Smooth muscle cell of the brain vasculature (primary cell): Measurements from ENCODE around the gene DPEP3.
"Not testable (repeated sequence)": the region's sequence is repeated elsewhere in the genome, so short reads cannot be mapped to it uniquely, and the experiment has no call there.

ENCODE experiments used
- DNase-seq: peaks from one replicate; pipeline ENCODE4 v3.0.0-alpha.2; 2012; ENCODE audit warnings: low read depth, low spot score

Gene DPEP3, protein sequence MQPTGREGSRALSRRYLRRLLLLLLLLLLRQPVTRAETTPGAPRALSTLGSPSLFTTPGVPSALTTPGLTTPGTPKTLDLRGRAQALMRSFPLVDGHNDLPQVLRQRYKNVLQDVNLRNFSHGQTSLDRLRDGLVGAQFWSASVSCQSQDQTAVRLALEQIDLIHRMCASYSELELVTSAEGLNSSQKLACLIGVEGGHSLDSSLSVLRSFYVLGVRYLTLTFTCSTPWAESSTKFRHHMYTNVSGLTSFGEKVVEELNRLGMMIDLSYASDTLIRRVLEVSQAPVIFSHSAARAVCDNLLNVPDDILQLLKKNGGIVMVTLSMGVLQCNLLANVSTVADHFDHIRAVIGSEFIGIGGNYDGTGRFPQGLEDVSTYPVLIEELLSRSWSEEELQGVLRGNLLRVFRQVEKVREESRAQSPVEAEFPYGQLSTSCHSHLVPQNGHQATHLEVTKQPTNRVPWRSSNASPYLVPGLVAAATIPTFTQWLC

DNA sequence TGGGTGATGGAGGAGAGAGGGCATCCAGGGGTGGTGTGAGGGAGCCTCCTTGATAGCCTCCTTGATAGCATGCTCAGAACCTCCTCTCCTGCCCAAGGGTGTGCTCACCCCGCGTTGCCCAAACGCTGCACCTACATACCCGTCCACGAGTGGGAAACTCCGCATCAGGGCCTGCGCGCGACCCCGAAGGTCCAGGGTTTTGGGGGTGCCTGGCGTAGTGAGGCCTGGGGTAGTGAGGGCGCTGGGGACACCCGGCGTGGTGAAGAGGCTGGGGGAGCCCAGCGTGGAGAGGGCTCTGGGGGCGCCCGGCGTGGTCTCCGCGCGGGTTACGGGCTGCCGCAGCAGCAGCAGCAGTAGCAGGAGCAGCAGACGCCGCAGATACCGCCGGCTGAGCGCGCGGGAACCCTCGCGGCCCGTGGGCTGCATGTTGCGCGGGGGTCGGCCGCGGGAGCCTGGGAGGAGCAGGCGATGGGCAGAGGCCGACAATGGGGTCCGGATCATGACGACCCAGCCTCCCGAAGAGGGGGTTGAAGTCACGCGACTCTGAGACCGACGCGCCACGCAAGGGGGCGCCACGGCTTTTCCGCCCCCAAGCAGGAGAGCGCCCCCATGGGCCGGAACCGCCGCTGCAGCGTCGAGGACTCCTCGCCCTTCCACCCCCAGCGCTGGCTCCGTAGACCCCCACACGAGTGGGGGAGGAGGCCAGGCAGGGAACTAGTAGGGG is at the start of gene DPEP3:
Gene DPEP3 (minus strand): TSS at position 545 of the 724 bp plus-strand sequence. CDS start 119 bp downstream, at position 426.
- DNase-seq = no peak

DNA sequence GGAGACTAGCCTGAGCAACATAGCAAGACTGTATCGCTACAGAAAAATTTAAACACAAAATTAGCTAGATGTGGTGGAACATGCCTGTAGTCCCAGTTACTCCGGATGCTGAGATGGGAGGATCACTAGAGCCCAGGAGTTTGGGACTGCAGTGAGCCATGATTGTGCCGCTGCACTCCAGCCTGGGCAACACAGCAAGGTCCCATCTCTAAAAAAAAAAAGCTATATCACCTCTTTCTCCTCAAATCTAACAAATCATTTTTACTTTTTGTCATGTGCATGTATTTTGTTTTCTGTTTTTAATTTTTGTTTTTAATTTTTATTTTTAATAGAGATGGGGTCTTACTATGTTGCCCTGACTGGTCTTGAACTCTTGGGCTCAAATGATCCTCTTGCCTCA is 48.7 kb upstream of the DPEP3 start:
- no peak for DNase-seq

DNA sequence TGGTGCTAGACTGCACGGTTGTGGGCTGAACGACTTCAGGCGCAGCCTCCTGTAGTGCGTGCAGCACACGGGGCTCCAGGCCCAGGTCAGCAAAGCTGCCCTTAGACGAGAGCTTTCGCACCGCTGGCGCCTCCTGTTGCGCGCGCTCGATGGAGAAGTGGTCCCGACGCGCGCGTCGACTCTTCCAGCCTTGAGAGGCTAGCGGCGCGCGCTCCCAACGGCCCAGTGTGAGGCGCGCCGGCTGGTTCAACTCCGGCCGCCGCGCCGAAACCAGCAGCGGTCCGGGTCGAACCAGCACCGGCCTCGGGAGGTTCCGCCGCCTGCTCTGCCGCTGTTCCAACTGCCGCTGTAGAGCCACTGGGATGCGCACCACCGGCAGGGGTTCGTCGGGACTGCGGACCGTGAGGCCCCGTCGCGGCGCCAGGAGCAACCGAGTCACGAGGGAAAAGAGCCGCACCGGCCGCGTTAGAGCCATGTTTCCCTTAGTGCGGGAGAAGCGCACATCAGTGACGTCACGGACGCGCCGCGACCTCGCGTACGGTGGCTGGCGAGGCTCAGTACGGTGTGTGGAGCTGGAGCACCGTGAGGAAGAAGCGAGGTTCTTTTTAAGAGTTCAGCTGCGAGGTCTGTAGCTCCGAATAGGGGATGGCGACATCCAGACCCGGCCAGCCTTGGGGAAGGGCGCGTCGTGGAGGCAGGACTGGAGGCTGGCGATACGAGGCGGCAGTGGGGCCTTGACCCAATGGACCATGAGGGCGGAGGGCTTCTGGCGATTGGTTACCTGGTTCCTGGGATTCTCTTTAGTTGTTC is 42.6 kb upstream of the DPEP3 start, which contains the start of the genes DDX28 and DUS2:
Gene DDX28 (minus strand): TSS at position 505 of the 810 bp plus-strand sequence. CDS start 30 bp downstream, at position 475.
Gene DUS2 (plus strand): TSS at position 557 of the 810 bp plus-strand sequence. CDS start 14,740 bp downstream, outside the sequence.
- DNase-seq = peak; percentile 86

DNA sequence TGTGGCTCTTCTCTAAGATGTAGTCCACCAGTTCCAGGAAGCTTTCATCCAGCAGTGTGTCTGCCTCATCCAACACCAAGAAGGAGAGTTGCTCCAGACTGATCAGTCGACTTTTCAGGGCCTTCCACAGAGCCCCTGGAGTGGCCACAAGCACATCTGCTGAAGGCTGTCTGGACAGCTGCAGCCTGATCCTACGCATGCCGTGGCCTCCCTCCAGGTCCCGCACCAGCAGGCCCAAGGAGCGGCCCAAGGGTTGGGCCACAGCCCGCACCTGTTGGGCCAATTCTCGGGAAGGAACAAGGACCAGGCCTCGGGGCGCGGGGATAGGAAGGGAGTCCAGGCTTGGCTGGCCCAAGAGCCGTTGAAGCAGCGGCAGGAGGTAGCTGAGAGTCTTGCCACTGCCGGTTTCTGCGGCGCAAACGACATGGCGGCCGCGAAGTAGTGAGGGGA is 42.0 kb upstream of the DPEP3 start:
- DNase-seq = no peak

DNA sequence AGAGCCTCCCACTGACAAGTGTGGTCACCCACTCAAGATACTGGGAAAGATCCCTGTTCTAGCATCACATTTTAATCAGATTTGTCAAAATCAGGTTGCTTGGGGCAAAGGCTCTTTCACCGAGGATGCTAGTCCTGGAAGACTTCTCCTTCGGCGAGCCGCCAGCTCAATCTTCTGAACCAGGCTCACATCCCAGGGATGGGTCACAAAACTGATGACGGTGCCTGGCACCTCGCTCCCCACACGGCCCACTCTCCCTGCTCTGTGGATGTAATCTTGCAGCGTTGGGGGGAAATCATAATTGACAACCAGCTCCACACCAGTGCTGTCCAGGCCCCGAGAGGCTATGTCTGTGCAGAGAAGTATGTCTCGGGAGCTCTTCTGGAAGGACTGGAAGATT is 41.2 kb upstream of the DPEP3 start:
- no peak for DNase-seq

DNA sequence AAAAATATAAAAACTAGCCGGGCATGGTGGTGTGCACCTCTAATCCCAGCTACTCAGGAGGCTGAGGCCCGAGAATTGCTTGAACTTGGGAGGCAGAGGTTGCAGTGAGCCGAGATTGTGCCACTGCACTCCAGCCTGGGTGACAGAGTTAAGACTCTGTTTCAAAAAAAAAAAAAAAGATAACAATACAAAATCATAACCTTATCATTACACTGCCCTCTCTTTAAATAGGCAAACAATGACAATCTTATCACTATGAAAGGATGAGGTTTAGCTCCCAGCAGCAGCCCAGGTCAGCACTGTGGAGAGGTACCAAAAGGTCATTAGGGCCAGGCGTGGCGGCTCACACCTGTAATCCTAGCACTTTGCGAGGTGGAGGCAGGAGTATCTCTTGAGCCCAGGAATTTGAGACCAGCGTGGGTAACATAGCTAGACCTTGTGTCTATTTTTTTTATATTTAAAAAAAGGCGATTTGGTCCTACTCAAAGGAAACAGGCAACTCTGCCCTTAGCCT is 38.9 kb upstream of the DPEP3 start:
- no peak for DNase-seq

DNA sequence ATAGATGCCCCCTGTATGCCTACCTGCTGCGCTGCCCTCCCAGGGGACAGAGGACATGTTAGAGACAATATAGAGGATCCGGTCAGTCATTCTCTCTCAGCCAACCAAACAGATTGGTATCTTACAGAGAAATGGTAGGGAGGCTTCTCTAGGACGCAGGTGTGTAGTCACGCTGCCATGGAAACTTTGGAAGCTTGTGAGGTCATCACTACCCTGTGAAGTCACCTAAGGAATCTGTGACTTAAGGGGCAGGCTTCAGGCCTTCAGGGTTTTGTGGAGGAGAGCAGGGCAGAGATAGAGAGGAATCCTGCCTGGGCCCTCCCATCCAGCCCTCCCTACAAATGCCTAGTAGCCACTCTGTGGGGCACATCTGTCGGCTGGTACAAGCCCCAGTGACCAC is 35.4 kb upstream of the DPEP3 start, which contains the start of gene DPEP2NB:
Gene DPEP2NB (minus strand): TSS at position 231 of the 400 bp plus-strand sequence. CDS start 141 bp downstream, at position 90.
- no peak for DNase-seq

DNA sequence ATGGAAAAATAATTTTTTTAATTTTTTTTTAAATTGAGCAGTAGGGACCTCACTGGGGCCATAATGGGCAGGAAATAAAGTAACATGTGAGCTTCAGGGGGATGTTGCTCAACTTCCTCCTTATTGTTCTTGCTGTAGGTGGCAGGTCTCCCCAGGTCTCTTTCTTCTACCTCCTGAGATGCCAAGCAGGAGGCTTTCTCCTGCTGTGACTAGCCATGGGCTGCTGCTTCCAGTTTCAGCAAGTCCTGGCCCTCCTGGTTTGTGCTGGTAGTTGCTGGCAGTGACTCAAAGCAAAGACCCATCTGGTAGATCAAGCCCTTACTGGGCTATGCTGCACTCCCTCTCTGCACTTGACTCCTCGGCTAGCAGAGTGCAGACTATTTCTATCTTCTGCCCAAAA is 33.1 kb upstream of the DPEP3 start:
- no peak for DNase-seq

DNA sequence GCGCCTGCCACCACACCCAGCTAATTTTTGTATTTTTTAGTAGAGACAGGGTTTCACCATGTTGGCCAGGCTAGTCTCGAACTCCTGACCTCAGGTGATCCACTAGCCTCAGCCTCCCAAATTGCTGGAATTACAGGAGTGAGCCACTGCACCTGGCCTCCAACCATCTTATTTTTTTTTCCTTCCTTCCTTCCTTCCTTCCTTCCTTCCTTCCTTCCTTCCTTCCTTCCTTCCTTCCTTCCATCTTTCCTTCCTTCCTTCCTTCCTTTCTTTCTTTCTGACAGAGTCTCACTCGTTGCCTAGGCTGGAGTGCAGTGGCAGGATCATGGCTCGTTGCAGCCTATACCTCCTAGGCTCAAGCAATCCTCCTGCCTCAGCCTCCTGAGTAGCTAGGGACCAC is 29.6 kb upstream of the DPEP3 start:
- not testable (repeated sequence) for DNase-seq

DNA sequence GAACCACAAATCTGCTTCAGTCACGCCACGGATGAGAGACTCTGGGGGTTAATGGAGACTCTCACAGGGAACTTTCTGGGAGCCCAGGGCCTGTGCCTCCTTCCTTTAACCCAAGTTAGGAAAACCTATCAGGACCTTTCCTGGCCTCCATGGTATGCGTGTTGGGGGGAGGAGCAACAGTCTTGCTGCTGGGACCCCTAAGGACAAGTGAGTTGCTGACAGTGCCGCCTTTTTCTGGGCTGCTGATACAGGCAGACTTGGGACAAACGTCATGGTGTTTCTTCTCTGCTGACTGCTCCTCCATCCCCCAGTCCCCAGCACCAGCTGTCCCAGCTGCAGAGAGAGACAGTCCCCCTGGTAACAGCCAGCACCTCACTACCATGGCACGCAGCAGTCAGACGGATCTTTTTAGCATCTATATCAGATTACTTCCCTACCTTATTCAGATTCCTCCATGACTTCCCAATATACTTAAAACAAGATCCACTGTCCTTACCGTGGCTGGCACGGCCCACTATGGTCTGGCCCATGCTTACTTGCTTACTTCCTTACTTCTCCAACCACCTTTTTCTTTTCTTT is 28.9 kb upstream of the DPEP3 start:
- no peak for DNase-seq

DNA sequence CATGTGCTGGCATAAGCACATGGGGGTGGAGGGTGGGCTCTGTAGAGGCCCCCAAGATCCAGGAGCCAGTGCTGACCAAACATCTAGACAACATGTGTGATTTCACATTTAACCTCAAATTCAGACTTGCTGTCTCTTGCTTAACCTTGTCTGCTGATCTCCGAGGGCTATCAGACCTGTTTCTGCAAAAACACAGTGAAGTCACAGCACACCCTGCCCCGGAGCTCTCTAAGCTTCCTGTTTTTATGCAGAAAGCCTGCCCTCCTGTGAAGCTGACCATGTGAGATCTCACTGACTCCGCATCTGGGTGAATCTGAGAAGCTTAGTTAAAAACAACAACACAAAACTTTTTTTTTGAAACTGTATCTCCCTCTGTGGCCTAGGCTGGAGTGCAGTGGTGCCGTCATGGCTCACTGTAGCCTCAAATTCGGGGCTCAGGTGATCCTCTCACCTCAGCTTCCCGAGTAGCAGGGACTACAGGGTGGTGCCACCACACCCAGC is 25.5 kb upstream of the DPEP3 start:
- DNase-seq = peak; percentile 29

DNA sequence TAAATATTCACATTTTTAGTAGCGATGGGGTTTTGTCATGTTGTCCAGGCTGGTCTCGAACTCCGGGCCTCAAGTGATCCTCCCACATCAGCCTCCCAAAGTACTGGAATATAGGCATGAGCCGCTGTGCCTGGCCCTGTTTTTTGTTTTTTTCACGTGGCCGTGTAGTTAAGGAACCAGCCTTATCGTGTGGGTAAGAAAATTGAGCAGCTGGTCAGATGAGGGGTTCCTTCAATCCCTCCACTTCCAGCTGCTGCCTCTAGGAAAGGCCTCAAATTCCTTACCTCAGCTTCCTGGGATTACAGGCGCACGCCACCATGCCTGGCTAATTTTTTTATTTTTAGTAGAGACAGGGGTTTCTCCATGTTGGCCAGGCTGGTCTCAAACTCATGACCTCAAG is 24.9 kb upstream of the DPEP3 start:
- no peak for DNase-seq

DNA sequence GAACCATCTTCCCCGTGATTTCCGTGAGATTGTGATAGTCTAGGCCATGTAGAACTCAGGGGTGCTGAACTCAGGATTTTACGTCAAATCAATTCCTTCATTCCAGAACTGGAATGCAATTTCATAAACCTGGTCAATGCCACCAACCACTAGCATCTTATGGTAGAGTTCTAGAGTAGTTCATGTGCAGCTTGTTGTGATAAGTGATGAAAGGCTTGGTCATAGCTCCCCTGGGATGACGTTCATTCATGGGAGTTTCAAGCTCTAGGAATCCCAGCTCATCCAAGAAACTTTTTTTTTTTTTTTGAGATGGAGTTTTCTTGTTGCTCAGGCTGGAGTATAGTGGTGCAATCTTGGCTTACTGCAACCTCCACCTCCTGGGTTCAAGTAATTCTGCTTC is 22.7 kb upstream of the DPEP3 start:
- DNase-seq = no peak

DNA sequence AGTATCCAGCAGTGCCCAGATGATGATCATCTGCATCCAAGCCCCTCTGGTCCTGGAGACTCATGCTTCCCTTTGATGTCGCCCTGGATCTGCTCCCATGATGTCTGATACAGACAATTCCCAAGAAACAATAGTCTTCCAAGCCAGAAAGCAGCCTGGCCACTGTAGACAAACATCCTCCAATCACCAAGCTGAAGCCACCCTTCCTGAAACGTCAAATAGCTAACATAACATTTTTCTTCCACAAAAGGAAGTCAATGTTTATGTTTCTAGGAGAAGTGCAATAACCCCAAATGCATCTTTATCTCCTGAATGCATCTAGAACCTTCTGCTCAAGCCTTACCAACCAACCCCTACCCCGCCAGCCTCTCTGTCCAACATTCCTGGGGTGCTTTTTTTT is 20.2 kb upstream of the DPEP3 start:
- no peak for DNase-seq

DNA sequence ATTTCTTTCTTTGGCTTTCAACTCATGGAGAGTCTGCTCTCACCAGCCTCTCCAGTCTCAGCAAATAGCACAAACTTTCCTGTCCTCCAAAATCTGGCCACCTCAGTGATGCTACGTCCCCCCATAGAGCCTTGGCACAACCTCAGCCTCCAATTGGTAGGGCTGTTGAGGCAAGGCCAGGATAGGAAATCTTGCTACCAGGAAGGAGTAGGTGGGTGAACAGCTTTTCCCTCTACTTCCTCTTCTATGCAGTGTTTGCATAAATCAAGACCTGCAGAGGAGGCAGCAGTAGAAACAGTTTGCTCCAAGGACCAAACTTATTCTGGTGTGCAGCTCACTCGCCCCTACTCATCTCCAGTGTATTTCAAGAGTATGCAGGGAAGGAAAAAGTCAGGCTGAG is 19.7 kb upstream of the DPEP3 start:
- DNase-seq = no peak

DNA sequence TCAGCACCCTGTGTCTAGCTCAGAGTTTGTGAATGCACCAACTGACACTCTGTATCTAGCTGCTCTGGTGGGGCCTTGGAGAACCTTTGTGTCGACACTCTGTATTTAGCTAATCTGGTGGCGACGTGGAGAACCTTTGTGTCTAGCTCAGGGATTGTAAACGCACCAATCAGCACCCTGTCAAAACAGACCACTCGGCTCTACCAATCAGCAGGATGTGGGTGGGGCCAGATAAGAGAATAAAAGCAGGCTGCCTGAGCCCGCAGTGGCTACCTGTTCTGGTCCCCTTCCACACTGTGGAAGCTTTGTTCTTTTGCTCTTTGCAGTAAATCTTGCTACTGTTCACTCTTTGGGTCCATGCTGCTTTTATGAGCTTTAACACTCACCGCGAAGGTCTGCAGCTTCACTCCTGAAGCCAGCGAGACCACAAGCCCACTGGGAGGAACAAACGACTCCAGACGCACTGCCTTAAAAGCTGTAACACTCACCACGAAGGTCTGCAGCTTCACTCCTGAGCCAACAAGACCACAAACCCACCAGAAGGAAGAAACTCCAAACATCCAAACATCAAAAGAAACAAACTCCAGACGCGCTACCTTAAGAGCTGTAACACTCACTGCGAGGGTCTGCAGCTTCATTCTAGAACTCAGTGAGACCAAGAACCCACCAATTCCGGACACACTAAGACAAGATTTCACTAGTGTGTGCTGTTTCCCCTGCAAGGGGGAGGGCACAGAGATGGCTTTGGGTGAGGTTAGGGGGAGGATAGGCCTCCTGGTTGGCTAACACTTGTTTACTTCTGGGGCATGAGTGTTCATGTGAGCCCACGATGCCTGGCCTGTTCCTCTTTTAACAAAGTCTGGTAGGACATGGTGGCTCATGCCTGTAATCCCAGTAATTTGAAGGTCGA is 18.7 kb upstream of the DPEP3 start, which contains the start of gene DPEP2:
Gene DPEP2 (minus strand): TSS at position 706 of the 910 bp plus-strand sequence. CDS start 6,272 bp downstream, outside the sequence.
- not testable (repeated sequence) for DNase-seq

DNA sequence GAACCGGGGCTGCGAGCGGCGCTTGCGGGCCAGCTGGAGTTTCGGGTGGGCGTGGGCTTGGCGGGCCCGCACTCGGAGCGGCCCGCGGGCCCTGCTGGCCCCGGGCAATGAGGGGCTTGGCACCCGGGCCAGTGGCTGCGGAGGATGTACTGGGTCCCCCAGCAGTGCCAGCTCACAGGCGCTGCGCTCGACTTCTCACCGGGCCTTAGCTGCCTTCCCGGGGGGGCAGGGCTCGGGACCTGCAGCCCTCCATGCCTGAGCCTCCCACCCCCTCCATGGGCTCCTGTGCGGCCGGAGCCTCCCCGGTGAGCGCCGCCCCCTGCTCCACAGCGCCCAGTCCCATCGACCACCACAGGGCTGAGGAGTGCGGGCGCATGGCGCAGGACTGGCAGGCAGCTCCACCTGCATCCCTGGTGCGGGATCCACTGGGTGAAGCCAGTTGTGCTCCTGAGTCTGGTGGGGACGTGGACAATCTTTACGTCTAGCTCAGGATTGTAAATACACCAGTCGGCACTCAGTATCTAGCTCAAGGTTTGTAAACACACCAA is 18.0 kb upstream of the DPEP3 start:
- DNase-seq = not testable (repeated sequence)

DNA sequence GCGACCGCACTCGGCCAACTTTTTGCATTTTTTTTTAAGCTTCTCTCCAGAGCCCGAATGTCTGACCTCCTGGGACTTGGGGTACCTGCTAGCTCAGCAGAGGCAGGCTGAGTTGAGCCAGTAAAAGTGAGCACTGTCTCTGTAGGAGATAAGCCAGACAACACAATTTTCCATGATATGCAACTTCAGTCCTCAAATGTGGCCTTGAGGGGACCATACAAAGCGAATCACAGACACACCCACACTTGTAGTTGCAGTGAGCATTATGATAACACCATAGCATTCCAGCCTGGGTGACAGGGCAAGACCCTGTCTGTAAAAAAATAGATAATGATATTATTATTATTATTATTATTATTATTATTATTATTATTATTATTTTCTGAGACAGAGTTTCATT is 16.4 kb upstream of the DPEP3 start:
- no peak for DNase-seq

DNA sequence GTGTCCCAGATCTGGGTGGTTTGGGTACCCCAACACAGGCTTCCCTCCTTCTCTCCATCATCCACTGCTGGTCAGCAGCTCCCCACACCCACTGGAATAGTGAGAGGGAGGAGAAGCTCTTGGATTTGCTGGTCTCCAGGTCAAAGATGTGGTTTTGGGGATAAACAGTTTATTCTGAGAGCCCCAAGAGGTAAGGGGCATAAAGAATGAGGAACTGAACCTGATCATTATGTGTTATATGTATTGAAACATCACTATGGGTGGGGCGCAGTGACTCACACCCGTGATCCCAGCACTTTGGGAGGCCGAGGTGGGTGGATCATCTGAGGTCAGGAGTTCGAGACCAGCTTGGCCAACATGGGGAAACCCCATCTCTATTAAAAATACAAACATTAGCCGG is 15.1 kb upstream of the DPEP3 start:
- no peak for DNase-seq
